ENCODE results near the gene APAF1.

Gene APAF1

DNA sequence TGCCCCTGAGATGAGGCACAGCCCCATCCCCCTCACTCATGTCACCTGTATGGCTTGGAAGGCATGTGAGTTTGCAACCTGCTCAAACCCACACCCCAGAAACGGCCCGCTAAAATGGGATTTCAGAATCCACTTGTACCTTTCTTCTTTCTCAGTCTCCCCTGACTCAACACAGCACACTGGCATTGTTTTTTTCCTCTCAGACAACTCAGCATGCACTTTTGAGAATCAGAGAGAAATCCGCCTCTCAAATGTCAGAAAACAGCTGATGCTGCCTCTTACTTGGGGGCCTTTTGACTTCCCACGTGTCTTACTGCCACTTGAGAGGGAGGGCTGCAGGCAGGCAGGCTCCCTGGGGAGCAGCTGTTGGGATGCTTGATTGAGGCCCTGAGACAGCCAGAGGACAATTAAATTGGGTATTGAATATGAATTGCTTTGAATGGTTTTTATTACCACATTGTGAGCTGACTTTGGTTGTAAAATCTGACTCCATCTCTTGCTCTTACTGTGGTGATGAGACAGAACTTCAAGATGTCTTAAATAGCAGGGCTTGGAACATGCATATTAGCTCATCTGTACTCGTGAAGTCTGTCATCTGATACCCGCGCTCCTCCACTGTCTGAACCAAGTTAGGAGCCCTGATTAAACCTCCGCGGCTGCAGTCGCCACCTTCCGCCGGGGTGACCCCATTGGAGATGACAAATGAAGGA lies 96.6 kb downstream of the APAF1 start (continued):
- TF ChIP-seq, protein P1, sequence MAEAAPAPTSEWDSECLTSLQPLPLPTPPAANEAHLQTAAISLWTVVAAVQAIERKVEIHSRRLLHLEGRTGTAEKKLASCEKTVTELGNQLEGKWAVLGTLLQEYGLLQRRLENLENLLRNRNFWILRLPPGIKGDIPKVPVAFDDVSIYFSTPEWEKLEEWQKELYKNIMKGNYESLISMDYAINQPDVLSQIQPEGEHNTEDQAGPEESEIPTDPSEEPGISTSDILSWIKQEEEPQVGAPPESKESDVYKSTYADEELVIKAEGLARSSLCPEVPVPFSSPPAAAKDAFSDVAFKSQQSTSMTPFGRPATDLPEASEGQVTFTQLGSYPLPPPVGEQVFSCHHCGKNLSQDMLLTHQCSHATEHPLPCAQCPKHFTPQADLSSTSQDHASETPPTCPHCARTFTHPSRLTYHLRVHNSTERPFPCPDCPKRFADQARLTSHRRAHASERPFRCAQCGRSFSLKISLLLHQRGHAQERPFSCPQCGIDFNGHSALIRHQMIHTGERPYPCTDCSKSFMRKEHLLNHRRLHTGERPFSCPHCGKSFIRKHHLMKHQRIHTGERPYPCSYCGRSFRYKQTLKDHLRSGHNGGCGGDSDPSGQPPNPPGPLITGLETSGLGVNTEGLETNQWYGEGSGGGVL (tag by site-specific recombination; IDR thresholded peaks at IDR 0.05) = no peak
- TF ChIP-seq ZSCAN23 (tag by site-specific recombination; IDR thresholded peaks at IDR 0.05) (no peak), ZXDB (tag by site-specific recombination; IDR thresholded peaks at IDR 0.05) (0 out of 2 replicates have a peak, but pooled peaks have one; percentile 59), ZNF660 (tag by site-specific recombination; IDR thresholded peaks at IDR 0.05) (peak; percentile 80; the same call in 1 of the 2 replicates), ZNF341 (tag by site-specific recombination; IDR thresholded peaks at IDR 0.05; ENCODE audit: low read depth) (no peak), ZNF350 (tag by site-specific recombination; IDR thresholded peaks at IDR 0.05) (no peak), ZBTB17 (tag by site-specific recombination; IDR thresholded peaks at IDR 0.05) (peak; percentile 91), ZFP69B (tag by site-specific recombination; IDR thresholded peaks at IDR 0.05) (0 out of 2 replicates have a peak, but pooled peaks have one; percentile 28), ZNF10 (tag by site-specific recombination; IDR thresholded peaks at IDR 0.05) (peak; percentile 53; the same call in 1 of the 2 replicates), ZNF175 (tag by site-specific recombination; IDR thresholded peaks at IDR 0.05) (no peak), WT1 (tag by site-specific recombination; IDR thresholded peaks at IDR 0.05) (peak; percentile 38), ZNF48 (tag by site-specific recombination; IDR thresholded peaks at IDR 0.05) (no peak), ZNF777 (tag by site-specific recombination; IDR thresholded peaks at IDR 0.05; ENCODE audit: borderline replicate concordance) (no peak), ZNF624 (tag by site-specific recombination; IDR thresholded peaks at IDR 0.05) (no peak), ZNF354C (tag by site-specific recombination; IDR thresholded peaks at IDR 0.05; ENCODE audit: borderline replicate concordance, low read depth) (no peak)
- TF ChIP-seq, protein P2, sequence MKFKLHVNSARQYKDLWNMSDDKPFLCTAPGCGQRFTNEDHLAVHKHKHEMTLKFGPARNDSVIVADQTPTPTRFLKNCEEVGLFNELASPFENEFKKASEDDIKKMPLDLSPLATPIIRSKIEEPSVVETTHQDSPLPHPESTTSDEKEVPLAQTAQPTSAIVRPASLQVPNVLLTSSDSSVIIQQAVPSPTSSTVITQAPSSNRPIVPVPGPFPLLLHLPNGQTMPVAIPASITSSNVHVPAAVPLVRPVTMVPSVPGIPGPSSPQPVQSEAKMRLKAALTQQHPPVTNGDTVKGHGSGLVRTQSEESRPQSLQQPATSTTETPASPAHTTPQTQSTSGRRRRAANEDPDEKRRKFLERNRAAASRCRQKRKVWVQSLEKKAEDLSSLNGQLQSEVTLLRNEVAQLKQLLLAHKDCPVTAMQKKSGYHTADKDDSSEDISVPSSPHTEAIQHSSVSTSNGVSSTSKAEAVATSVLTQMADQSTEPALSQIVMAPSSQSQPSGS (tag by site-specific recombination; IDR thresholded peaks at IDR 0.05; ENCODE audit: low read depth) = peak; percentile 41; the same call in 1 of the 2 replicates
- TF ChIP-seq, protein P3, sequence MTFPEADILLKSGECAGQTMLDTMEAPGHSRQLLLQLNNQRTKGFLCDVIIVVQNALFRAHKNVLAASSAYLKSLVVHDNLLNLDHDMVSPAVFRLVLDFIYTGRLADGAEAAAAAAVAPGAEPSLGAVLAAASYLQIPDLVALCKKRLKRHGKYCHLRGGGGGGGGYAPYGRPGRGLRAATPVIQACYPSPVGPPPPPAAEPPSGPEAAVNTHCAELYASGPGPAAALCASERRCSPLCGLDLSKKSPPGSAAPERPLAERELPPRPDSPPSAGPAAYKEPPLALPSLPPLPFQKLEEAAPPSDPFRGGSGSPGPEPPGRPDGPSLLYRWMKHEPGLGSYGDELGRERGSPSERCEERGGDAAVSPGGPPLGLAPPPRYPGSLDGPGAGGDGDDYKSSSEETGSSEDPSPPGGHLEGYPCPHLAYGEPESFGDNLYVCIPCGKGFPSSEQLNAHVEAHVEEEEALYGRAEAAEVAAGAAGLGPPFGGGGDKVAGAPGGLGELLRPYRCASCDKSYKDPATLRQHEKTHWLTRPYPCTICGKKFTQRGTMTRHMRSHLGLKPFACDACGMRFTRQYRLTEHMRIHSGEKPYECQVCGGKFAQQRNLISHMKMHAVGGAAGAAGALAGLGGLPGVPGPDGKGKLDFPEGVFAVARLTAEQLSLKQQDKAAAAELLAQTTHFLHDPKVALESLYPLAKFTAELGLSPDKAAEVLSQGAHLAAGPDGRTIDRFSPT (tag by site-specific recombination; IDR thresholded peaks at IDR 0.05) = peak; percentile 58; the same call in 1 of the 2 replicates
- TF ChIP-seq, protein P4, sequence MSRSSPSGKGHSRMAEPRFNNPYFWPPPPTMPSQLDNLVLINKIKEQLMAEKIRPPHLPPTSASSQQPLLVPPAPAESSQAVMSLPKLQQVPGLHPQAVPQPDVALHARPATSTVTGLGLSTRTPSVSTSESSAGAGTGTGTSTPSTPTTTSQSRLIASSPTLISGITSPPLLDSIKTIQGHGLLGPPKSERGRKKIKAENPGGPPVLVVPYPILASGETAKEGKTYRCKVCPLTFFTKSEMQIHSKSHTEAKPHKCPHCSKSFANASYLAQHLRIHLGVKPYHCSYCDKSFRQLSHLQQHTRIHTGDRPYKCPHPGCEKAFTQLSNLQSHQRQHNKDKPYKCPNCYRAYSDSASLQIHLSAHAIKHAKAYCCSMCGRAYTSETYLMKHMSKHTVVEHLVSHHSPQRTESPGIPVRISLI (tag by site-specific recombination; IDR thresholded peaks at IDR 0.05) = no peak
- TF ChIP-seq, protein P5, sequence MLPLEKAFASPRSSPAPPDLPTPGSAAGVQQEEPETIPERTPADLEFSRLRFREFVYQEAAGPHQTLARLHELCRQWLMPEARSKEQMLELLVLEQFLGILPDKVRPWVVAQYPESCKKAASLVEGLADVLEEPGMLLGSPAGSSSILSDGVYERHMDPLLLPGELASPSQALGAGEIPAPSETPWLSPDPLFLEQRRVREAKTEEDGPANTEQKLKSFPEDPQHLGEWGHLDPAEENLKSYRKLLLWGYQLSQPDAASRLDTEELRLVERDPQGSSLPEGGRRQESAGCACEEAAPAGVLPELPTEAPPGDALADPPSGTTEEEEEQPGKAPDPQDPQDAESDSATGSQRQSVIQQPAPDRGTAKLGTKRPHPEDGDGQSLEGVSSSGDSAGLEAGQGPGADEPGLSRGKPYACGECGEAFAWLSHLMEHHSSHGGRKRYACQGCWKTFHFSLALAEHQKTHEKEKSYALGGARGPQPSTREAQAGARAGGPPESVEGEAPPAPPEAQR (tag by site-specific recombination; IDR thresholded peaks at IDR 0.05) = no peak
- TF ChIP-seq, protein P6, sequence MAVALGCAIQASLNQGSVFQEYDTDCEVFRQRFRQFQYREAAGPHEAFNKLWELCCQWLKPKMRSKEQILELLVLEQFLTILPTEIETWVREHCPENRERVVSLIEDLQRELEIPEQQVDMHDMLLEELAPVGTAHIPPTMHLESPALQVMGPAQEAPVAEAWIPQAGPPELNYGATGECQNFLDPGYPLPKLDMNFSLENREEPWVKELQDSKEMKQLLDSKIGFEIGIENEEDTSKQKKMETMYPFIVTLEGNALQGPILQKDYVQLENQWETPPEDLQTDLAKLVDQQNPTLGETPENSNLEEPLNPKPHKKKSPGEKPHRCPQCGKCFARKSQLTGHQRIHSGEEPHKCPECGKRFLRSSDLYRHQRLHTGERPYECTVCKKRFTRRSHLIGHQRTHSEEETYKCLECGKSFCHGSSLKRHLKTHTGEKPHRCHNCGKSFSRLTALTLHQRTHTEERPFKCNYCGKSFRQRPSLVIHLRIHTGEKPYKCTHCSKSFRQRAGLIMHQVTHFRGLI (tag by site-specific recombination; IDR thresholded peaks at IDR 0.05) = no peak
- TF ChIP-seq, protein P7, sequence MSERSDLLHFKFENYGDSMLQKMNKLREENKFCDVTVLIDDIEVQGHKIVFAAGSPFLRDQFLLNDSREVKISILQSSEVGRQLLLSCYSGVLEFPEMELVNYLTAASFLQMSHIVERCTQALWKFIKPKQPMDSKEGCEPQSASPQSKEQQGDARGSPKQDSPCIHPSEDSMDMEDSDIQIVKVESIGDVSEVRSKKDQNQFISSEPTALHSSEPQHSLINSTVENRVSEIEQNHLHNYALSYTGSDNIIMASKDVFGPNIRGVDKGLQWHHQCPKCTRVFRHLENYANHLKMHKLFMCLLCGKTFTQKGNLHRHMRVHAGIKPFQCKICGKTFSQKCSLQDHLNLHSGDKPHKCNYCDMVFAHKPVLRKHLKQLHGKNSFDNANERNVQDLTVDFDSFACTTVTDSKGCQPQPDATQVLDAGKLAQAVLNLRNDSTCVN (tag by site-specific recombination; optimal IDR thresholded peaks at IDR 0.05) = no peak
